ENCODE measurements around the gene DOCK9. TPM values are rescaled to one million over a fixed set of nuclear protein-coding genes. Genes with fewer than 3 reads are reported as not detected.

The DOCK9 gene
- total and polyA plus RNA-seq, 5 experiments from 2014 or later = 6.6 to 211 (median 36.8) TPM

DNA sequence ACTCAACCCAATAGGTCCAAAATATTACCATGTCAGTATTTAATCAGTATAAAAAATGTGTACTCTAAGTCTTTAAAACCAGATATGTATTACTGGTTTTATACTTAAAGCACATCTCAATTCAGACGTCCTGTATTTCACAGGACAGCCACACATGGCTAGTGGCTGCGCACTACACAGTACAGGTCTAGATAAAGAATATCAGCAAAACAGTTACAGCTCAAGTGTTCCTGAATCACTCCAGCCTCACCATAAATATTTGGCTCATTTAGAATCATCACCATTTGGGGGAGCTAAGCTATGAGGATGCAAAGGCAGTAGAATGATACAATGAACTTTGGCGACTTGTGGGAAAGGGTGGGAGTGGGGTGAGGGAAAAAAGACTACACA, 89.0 kb downstream of the DOCK9 start:
- H3K36me3 Mint-ChIP-seq = peaks cover 14 to 78% (median 50%) of the 10 kb centered on the region in 3 donors
- DNase-seq = no peak
- POLR2A ChIA-PET = interaction anchor here (1.1 kb wide), 1 partner anchor 47 kb away, joined by 3 read pairs; no protein-coding TSS in a partner anchor

GRCh38 chr13:98888222-98888889, 89.5 kb downstream of the DOCK9 start:
- POLR2A ChIA-PET = interaction anchor here (1.1 kb wide), 1 partner anchor 47 kb away, joined by 3 read pairs; no protein-coding TSS in a partner anchor
- DNase-seq (no peak), ATAC-seq (no peak)
- Mint-ChIP-seq H3K4me3 (no peak overlapping the region), H3K27ac (peak overlapping the region in 2 of 10 donors; percentile 34 to 45), H3K36me3 (peaks cover 13 to 78% (median 53%) of the 10 kb centered on the region in 3 donors), H3K27me3 (no peaks in the 10 kb centered on the region), H3K4me1 (peaks cover 4 to 8% (median 7%) of the 10 kb centered on the region in 4 donors), H3K9me3 (no peaks in the 10 kb centered on the region)

More for the DNA sequence above, 89.0 kb downstream of the DOCK9 start:
- no peak for ATAC-seq
- Mint-ChIP-seq H3K4me1 (peaks cover 4 to 10% (median 7%) of the 10 kb centered on the region in 4 donors), H3K27ac (no peak overlapping the region), H3K27me3 (no peaks in the 10 kb centered on the region), H3K9me3 (no peaks in the 10 kb centered on the region), H3K4me3 (no peak overlapping the region)

GRCh38 chr13:98886587-98887230, 91.2 kb downstream of the DOCK9 start:
- Mint-ChIP-seq H3K4me3 (no peak overlapping the region), H3K27me3 (no peaks in the 10 kb centered on the region), H3K9me3 (no peaks in the 10 kb centered on the region), H3K27ac (peak overlapping the region in 1 of 10 donors; percentile 19), H3K36me3 (peaks cover 8 to 82% (median 51%) of the 10 kb centered on the region in 3 donors), H3K4me1 (peaks cover 2 to 8% (median 3%) of the 10 kb centered on the region in 4 donors)
- no peak for DNase-seq
- POLR2A ChIA-PET = no interaction called here
- ATAC-seq = no peak

- no peaks in the 10 kb centered on the region for H3K27me3 Mint-ChIP-seq
- DNase-seq (no peak), ATAC-seq (no peak)
- H3K9me3 Mint-ChIP-seq = no peaks in the 10 kb centered on the region
- POLR2A ChIA-PET = interaction anchor here (0.7 kb wide), 1 partner anchor 196 kb away, joined by 4 read pairs; no protein-coding TSS in a partner anchor
- no peak overlapping the region for H3K4me3 Mint-ChIP-seq
- H3K36me3 Mint-ChIP-seq = peaks cover 19 to 84% (median 56%) of the 10 kb centered on the region in 3 donors
- H3K27ac Mint-ChIP-seq = no peak overlapping the region
- H3K4me1 Mint-ChIP-seq = peaks cover 2 to 5% (median 3%) of the 10 kb centered on the region in 4 donors
Observed at GRCh38 chr13:98885600-98885999, 92.3 kb downstream of the DOCK9 start.

- DNase-seq (no peak), ATAC-seq (no peak)
- Mint-ChIP-seq H3K4me1 (no peaks in the 10 kb centered on the region), H3K36me3 (peaks cover 22 to 90% (median 67%) of the 10 kb centered on the region in 3 donors), H3K9me3 (no peaks in the 10 kb centered on the region), H3K4me3 (no peak overlapping the region), H3K27ac (no peak overlapping the region), H3K27me3 (no peaks in the 10 kb centered on the region)
- POLR2A ChIA-PET = no interaction called here
Observed at GRCh38 chr13:98883998-98884397, 93.9 kb downstream of the DOCK9 start.

GRCh38 chr13:98881390-98881789, 96.5 kb downstream of the DOCK9 start:
- DNase-seq (no peak), ATAC-seq (no peak)
- POLR2A ChIA-PET = no interaction called here
- Mint-ChIP-seq H3K27me3 (no peaks in the 10 kb centered on the region), H3K36me3 (peaks cover 22 to 96% (median 72%) of the 10 kb centered on the region in 3 donors), H3K9me3 (no peaks in the 10 kb centered on the region), H3K4me1 (peaks cover 0 to 4% (median under 1%) of the 10 kb centered on the region in 4 donors), H3K4me3 (no peak overlapping the region), H3K27ac (no peak overlapping the region)

DNA sequence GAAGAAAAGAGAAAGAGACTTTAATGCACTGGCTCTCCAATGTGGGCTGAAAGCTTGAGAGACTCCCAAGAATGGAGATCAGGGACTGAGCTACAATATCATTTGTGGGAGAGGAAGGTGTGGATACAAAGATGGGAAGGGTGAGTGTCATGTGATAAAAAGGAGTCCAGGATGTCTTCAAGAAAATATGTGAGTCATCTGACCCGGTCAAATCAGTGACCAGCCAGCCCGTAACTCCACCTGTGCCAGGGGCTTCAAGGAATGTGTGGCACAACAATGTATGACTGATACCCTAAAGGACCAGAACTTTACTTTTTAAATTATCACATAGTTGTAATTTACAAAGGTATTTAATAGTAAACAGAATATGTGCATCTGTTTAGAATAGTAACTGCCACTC, 97.2 kb downstream of the DOCK9 start:
- H3K27me3 Mint-ChIP-seq = no peaks in the 10 kb centered on the region
- POLR2A ChIA-PET = no interaction called here
- peak overlapping the region in 1 of 10 donors; percentile 29 for H3K27ac Mint-ChIP-seq
- H3K36me3 Mint-ChIP-seq = peaks cover 22 to 97% (median 74%) of the 10 kb centered on the region in 3 donors
- no peak overlapping the region for H3K4me3 Mint-ChIP-seq
- DNase-seq (no peak), ATAC-seq (no peak)
- peaks cover 0 to 6% (median under 1%) of the 10 kb centered on the region in 4 donors for H3K4me1 Mint-ChIP-seq
- no peaks in the 10 kb centered on the region for H3K9me3 Mint-ChIP-seq

DNA sequence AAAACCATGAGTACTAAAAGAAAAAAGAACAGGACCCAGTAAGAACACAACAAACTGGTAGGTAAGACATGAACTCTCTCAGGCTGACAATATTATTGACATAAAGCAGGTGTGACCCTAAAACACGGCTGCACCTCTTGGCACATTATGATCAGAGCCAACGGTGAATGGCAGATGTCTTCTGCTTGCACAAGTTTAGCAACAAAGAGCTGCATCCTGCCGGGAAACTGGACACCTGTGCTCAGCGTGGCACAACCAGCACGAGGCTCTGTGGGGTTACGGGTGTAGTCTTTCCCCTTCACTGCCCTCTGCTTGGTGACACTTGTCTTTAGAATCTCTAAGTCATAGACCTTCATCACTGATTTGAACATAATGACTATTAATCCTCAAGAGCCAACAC, 97.9 kb downstream of the DOCK9 start:
- Mint-ChIP-seq H3K4me3 (no peak overlapping the region), H3K27me3 (no peaks in the 10 kb centered on the region), H3K27ac (peak overlapping the region in 6 of 10 donors; percentile 15 to 63 (median 45)), H3K36me3 (peaks cover 25 to 97% (median 76%) of the 10 kb centered on the region in 3 donors), H3K9me3 (peaks cover 0 to 5% (median 0%) of the 10 kb centered on the region in 9 donors), H3K4me1 (peaks cover 0 to 10% (median 1%) of the 10 kb centered on the region in 4 donors)
- no peak for ATAC-seq
- DNase-seq = no peak
- POLR2A ChIA-PET = no interaction called here

DNA sequence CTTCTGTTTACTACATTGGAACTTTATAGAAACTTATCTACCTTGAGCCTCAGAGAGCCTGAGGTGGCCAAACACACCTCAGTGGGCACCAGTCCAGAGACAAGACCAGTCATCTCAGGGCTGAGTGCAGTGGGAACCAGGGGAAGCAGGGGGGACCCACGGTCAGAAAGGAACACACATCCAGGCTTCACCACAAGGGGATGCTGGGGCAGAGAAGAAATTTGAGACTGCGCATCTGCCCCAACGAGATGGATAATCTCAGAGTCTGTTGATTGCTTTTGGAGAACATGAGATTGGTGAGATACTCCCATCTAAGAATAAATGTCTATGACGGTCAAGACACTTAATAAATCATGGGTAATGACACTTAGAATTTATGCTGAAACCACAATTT, 98.7 kb downstream of the DOCK9 start:
- peaks cover 34 to 97% (median 76%) of the 10 kb centered on the region in 3 donors for H3K36me3 Mint-ChIP-seq

GRCh38 chr13:98878486-98879126, 99.3 kb downstream of the DOCK9 start:
- Mint-ChIP-seq H3K4me3 (no peak overlapping the region), H3K36me3 (peaks cover 39 to 97% (median 77%) of the 10 kb centered on the region in 3 donors), H3K4me1 (peaks cover 0 to 10% (median 3%) of the 10 kb centered on the region in 4 donors), H3K27ac (peak overlapping the region in 5 of 10 donors; percentile 27 to 89 (median 35)), H3K9me3 (peaks cover 0 to 18% (median 3%) of the 10 kb centered on the region in 9 donors), H3K27me3 (no peaks in the 10 kb centered on the region)
- ATAC-seq (no peak), DNase-seq (no peak)
- POLR2A ChIA-PET = no interaction called here

More for the DNA sequence above, 98.7 kb downstream of the DOCK9 start:
- Mint-ChIP-seq H3K4me3 (no peak overlapping the region), H3K27ac (peak overlapping the region in 6 of 10 donors; percentile 19 to 89 (median 59)), H3K27me3 (no peaks in the 10 kb centered on the region), H3K4me1 (peaks cover 0 to 10% (median 3%) of the 10 kb centered on the region in 4 donors), H3K9me3 (peaks cover 0 to 14% (median 3%) of the 10 kb centered on the region in 9 donors)
- ATAC-seq (no peak), DNase-seq (no peak)
- POLR2A ChIA-PET = no interaction called here

DNA sequence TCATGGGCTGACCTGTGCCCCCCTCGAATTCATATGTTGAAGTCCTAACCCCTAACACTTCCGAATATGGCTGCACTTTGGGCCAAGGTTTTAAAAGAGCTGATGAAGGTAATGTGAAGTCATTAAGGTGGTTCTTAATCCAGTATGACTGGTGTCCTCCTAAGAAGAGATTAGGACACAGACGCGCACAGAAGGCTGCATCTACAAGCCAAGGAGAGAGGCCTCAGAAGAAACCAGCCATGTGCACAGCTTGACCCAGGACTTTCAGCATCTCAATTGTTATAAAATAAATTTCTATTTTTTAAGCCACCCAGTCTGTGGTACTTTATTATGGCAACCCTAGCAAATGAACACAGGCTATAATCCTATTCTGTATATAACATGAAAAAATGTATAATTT, 99.9 kb downstream of the DOCK9 start:
- POLR2A ChIA-PET = no interaction called here
- H3K27me3 Mint-ChIP-seq = no peaks in the 10 kb centered on the region
- no peak overlapping the region for H3K4me3 Mint-ChIP-seq
- DNase-seq (no peak), ATAC-seq (no peak)
- peak overlapping the region in 2 of 10 donors; percentile 27 to 73 for H3K27ac Mint-ChIP-seq
- H3K9me3 Mint-ChIP-seq = peaks cover 0 to 20% (median 6%) of the 10 kb centered on the region in 9 donors
- H3K36me3 Mint-ChIP-seq = peaks cover 45 to 98% (median 82%) of the 10 kb centered on the region in 3 donors
- peaks cover 0 to 13% (median 5%) of the 10 kb centered on the region in 4 donors for H3K4me1 Mint-ChIP-seq

- no peak for ATAC-seq
- Mint-ChIP-seq H3K4me1 (peaks cover 0 to 17% (median 9%) of the 10 kb centered on the region in 4 donors), H3K27me3 (no peaks in the 10 kb centered on the region), H3K36me3 (peaks cover 50 to 98% (median 82%) of the 10 kb centered on the region in 3 donors), H3K9me3 (peaks cover 0 to 20% (median 6%) of the 10 kb centered on the region in 9 donors), H3K27ac (peak overlapping the region in 1 of 10 donors; percentile 73), H3K4me3 (no peak overlapping the region)
- DNase-seq = no peak
- POLR2A ChIA-PET = no interaction called here
Observed at GRCh38 chr13:98877466-98877865, 100.4 kb downstream of the DOCK9 start.
